IMR-90 (cell line): ENCODE data around the gene C6orf52. TPM values are rescaled to one million over a fixed set of nuclear protein-coding genes. Genes with fewer than 3 reads are reported as not detected.
"Not testable (repeated sequence)": the region's sequence is repeated elsewhere in the genome, so short reads cannot be mapped to it uniquely, and the experiment has no call there.

Experiments used
- ATAC-seq: fragments of 200-7000 bp; cut with Tn5 transposase; 2 replicates; pipeline ENCODE4 v1.9.1; 2020; ENCODE audit warnings: low read depth, mild to moderate bottlenecking, moderate library complexity
- BruUV-seq: library from RNA; stranded (reverse); fragments of 400-500 nt; replicated peaks from 2 replicates; lab custom pipeline; 2021; lab: Mats Ljungman, UMichigan
- CTCF ChIA-PET: fragments of 300-600 bp; formaldehyde crosslinking; extraction: SDS; loops from one replicate; lab custom pipeline; 2021; ENCODE audit warnings: antibody characterized with exemption; lab: Yijun Ruan, JAX
- POLR2A ChIA-PET: fragments of 300-600 bp; sonication (Branson Sonifier 250); formaldehyde crosslinking; loops from one replicate; lab custom pipeline; 2022; ENCODE audit warnings: antibody characterized with exemption; ENCODE audit not compliant: unreplicated experiment; lab: Charles Lee
- DNase-seq: peaks from one replicate; pipeline ENCODE4 v3.0.0; 2013
- H2AFZ ChIP-seq: replicated peaks from 2 replicates; pipeline ENCODE3; 2013; ENCODE audit warnings: low read length, mild to moderate bottlenecking; ENCODE audit not compliant: poor library complexity
- H2AK5ac ChIP-seq: 2 replicates; pipeline ENCODE4 v1.6.1; 2013; ENCODE audit warnings: low read depth, low read length, inconsistent platforms
- H2AK9ac ChIP-seq: replicated peaks from 2 replicates; pipeline ENCODE3; 2013; ENCODE audit warnings: mild to moderate bottlenecking, low read depth, low read length, moderate library complexity; ENCODE audit not compliant: poor library complexity
- H2BK120ac ChIP-seq: 2 replicates; pipeline ENCODE4 v1.6.1; 2013; ENCODE audit warnings: low read depth, low read length, inconsistent platforms
- H2BK15ac ChIP-seq: 3 replicates; pipeline ENCODE4 v1.6.1; 2013; ENCODE audit warnings: low read depth, low read length, inconsistent platforms
- H2BK20ac ChIP-seq: 2 replicates; pipeline ENCODE4 v1.6.1; 2013; ENCODE audit warnings: low read depth, mild to moderate bottlenecking, inconsistent platforms, low read length, moderate library complexity
- H2BK5ac ChIP-seq: 2 replicates; pipeline ENCODE4 v1.6.1; 2013; ENCODE audit warnings: mild to moderate bottlenecking, low read depth, low read length, inconsistent platforms; ENCODE audit not compliant: poor library complexity, severe bottlenecking
- H3K14ac ChIP-seq: replicated peaks from 2 replicates; pipeline ENCODE4 v1.6.1; 2013; ENCODE audit warnings: low read depth, low read length, inconsistent platforms
- H3K18ac ChIP-seq: 2 replicates; pipeline ENCODE4 v1.6.1; 2013; ENCODE audit warnings: low read depth, low read length, control low read depth
- H3K23ac ChIP-seq: 2 replicates; pipeline ENCODE4 v1.6.1; 2013; ENCODE audit warnings: low read depth, low read length, inconsistent platforms
- H3K27ac ChIP-seq: 2 replicates; pipeline ENCODE4 v1.5.1; 2013; ENCODE audit warnings: mild to moderate bottlenecking, control low read depth, low read length; ENCODE audit not compliant: insufficient read depth
- H3K27me3 ChIP-seq: 2 replicates; pipeline ENCODE4 v1.6.1; 2013; ENCODE audit warnings: low read length; ENCODE audit not compliant: control insufficient read depth, insufficient read depth
- H3K36me3 ChIP-seq: 2 replicates; pipeline ENCODE4 v1.6.1; 2013; ENCODE audit warnings: low read length, mixed read lengths; ENCODE audit not compliant: control insufficient read depth, insufficient read depth
- H3K4ac ChIP-seq: 2 replicates; pipeline ENCODE4 v1.6.1; 2013; ENCODE audit warnings: low read depth, low read length, inconsistent platforms
- H3K4me1 ChIP-seq: 2 replicates; pipeline ENCODE4 v1.6.1; 2013; ENCODE audit warnings: low read length, mixed read lengths; ENCODE audit not compliant: control insufficient read depth, insufficient read depth
- H3K4me2 ChIP-seq: 2 replicates; pipeline ENCODE4 v1.6.1; 2013; ENCODE audit warnings: low read depth, mild to moderate bottlenecking, control low read depth, low read length, moderate library complexity
- H3K4me3 ChIP-seq: 2 replicates; pipeline ENCODE4 v1.5.1; 2013; ENCODE audit warnings: low read depth, mild to moderate bottlenecking, control low read depth, low read length, moderate library complexity; ENCODE audit not compliant: insufficient read depth
- H3K56ac ChIP-seq: 2 replicates; pipeline ENCODE4 v1.6.1; 2013; ENCODE audit warnings: low read length, inconsistent platforms; ENCODE audit not compliant: insufficient read depth; ENCODE audit errors: extremely low read depth
- H3K79me1 ChIP-seq, 2 experiments: 2 replicates each; pipeline ENCODE4 v1.6.1; 2013; ENCODE audit warnings: low read length in 2 of 2, inconsistent platforms in 1 of 2, low read depth in 1 of 2
- H3K9ac ChIP-seq: 2 replicates; pipeline ENCODE4 v1.6.1; 2013; ENCODE audit warnings: low read depth, low read length, control low read depth
- H3K9me1 ChIP-seq: 2 replicates; pipeline ENCODE4 v1.6.1; 2013; ENCODE audit warnings: low read length, inconsistent platforms; ENCODE audit not compliant: insufficient read depth
- H3K9me3 ChIP-seq: 2 replicates; pipeline ENCODE4 v1.6.1; 2013; ENCODE audit warnings: low read length; ENCODE audit not compliant: control insufficient read depth, insufficient read depth
- H4K20me1 ChIP-seq: 2 replicates; pipeline ENCODE4 v1.6.1; 2013; ENCODE audit warnings: low read length, inconsistent platforms; ENCODE audit not compliant: insufficient read depth
- H4K5ac ChIP-seq: 2 replicates; pipeline ENCODE4 v1.6.1; 2013; ENCODE audit warnings: mild to moderate bottlenecking, low read depth, low read length, control low read depth
- H4K8ac ChIP-seq, 2 experiments: 2 replicates each; pipeline ENCODE4 v1.6.1; 2013; ENCODE audit warnings: low read depth in 2 of 2, low read length in 2 of 2, control low read depth in 1 of 2, inconsistent platforms in 1 of 2
- H4K91ac ChIP-seq: 2 replicates; pipeline ENCODE4 v1.6.1; 2013; ENCODE audit warnings: low read depth, low read length, inconsistent platforms; ENCODE audit not compliant: insufficient read depth
- CEBPB ChIP-seq: IDR thresholded peaks from 2 replicates; pipeline ENCODE4 v1.6.1; 2012; ENCODE audit warnings: low read depth, low read length, improper control_type of control experiment
- RAD21 ChIP-seq: IDR thresholded peaks from 2 replicates; pipeline ENCODE4 v1.6.1; 2012; ENCODE audit warnings: low read length, improper control_type of control experiment
- WGBS, 2 experiments: methylation state at CpG; one replicate each; pipeline versions ENCODE4 v1.1.5 to v1.1.7; 2013; ENCODE audit warnings: missing lambda C conversion rate in 2 of 2; ENCODE audit not compliant: insufficient read length in 1 of 2; ENCODE audit errors: extremely low coverage in 2 of 2; 5-methylcytosine and 5-hydroxymethylcytosine counted together
- dilution Hi-C: fragments of 300-500 bp; cut with HindIII; formaldehyde crosslinking; loops from one replicate; pipeline ENCODE4 v1.14.3; 2018; ENCODE audit warnings: low sequenced_read_pairs; ENCODE audit not compliant: unreplicated experiment
- in situ Hi-C: fragments of 300-500 bp; cut with MboI; formaldehyde crosslinking; loops from 3 replicates; pipeline ENCODE4 v1.14.3; 2019; ENCODE audit warnings: low sequenced_read_pairs, inconsistent platforms, mixed read lengths
- intact Hi-C: fragments of 100-400 bp; cut with micrococcal nuclease; formaldehyde crosslinking; loops from 2 replicates; pipeline ENCODE4 v1.10.0; 2022
- polyA plus RNA-seq, 3 experiments: library from polyadenylated mRNA; depleted of rRNA; stranded (reverse); fragments of >200 nt; gene quantifications; 2 replicates each; pipeline ENCODE4 v1.2.3, GENCODE V29; 2012; ENCODE audit warnings: low replicate concordance in 1 of 3
- total RNA-seq: library from RNA; depleted of rRNA; stranded (reverse); fragments of >200 nt; gene quantifications from 2 replicates; pipeline ENCODE4 v1.2.3, GENCODE V29; 2012
- TF ChIP-seq, protein P1 (sequence below): fragments of 150-350 bp; IDR thresholded peaks from 2 replicates; pipeline ENCODE4 v1.6.1; 2016; ENCODE audit warnings: low read depth, mild to moderate bottlenecking, low read length, moderate library complexity, borderline replicate concordance

The C6orf52 gene
- total and polyA plus RNA-seq, 2 of the 4 experiments (the other 2 are of a cell fraction), result 0.31 TPM; not detected in 1

DNA sequence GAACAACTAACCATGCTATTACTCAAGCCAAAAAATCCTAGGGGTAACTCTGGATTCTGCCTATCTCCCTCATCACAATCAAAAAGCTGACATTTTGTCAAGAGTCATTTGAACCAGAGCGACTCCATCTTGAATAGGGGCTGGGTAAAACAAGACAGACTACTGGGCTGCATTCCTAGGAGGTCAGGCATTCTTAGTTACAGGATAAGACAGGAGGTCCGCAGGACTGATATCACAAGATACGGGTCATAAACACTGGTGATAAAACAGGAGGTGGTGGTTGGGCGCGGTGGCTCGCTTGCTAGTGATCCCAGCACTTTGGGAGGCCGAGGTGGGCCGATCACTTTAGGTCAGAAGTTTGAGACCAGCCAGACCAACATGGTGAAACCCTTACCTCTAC lies 32.2 kb downstream of the C6orf52 start:
- dilution Hi-C loops, result no loop called here
- ChIA-PET CTCF (no interaction called here), POLR2A (no interaction called here)

GRCh38 chr6:10660431-10661191 lies 33.8 kb downstream of the C6orf52 start:
- BruUV-seq, H3K4ac ChIP-seq, H4K8ac ChIP-seq, H2AK5ac ChIP-seq, H3K79me1 ChIP-seq, H2BK20ac ChIP-seq, H3K27me3 ChIP-seq, H3K27ac ChIP-seq, H3K23ac ChIP-seq, H3K9ac ChIP-seq, CTCF ChIA-PET, H2AK9ac ChIP-seq, H3K4me3 ChIP-seq, POLR2A ChIA-PET, H3K56ac ChIP-seq, H4K91ac ChIP-seq, H3K9me3 ChIP-seq, H4K20me1 ChIP-seq, H3K4me1 ChIP-seq, H3K18ac ChIP-seq, H3K9me1 ChIP-seq, H3K4me2 ChIP-seq, intact Hi-C loops, H4K5ac ChIP-seq, in situ Hi-C loops, DNase-seq, dilution Hi-C loops, H2BK15ac ChIP-seq, H2AFZ ChIP-seq, ATAC-seq, H3K36me3 ChIP-seq, H3K14ac ChIP-seq, H2BK120ac ChIP-seq, H2BK5ac ChIP-seq: not testable (repeated sequence)
- 87% methylated on average over 5 of the region's 11 CpGs; no CpG with 5 or more reads in 1 of the 2 experiments for WGBS, 2 experiments

More for the DNA sequence above, 32.2 kb downstream of the C6orf52 start:
- Histone ChIP-seq H3K4me1 (no peaks in the 10 kb centered on the region), H3K27ac (no peak overlapping the region), H4K20me1 (no peaks in the 10 kb centered on the region), H2AK5ac (no peak overlapping the region), H3K9me3 (no peaks in the 10 kb centered on the region; the same call in 1 of the 2 replicates), H3K14ac (no peak overlapping the region), H2BK20ac (no peak overlapping the region), H4K91ac (no peak overlapping the region), H2AK9ac (no peak overlapping the region), H4K5ac (no peak overlapping the region), H3K4me3 (no peak overlapping the region), H3K36me3 (no peaks in the 10 kb centered on the region), H3K4me2 (no peak overlapping the region), H2BK15ac (no peak overlapping the region), H2BK5ac (no peak overlapping the region), H3K9me1 (no peaks in the 10 kb centered on the region), H2AFZ (no peak overlapping the region), H3K79me1 (no peaks in the 10 kb centered on the region), H2BK120ac (no peak overlapping the region), H3K23ac (no peak overlapping the region), H3K9ac (no peak overlapping the region), H3K27me3 (no peaks in the 10 kb centered on the region), H3K4ac (no peak overlapping the region), H4K8ac (no peak overlapping the region), H3K18ac (no peak overlapping the region), H3K56ac (no peak overlapping the region; the same call in 1 of the 2 replicates)
- no peak for DNase-seq
- WGBS, 2 experiments, result no CpG with 5 or more reads among the region's 8 CpGs
- ATAC-seq, result no peak
- in situ Hi-C loops (no loop called here), intact Hi-C loops (no loop called here)
- no TSS peak for BruUV-seq
- TF ChIP-seq CEBPB (no peak), RAD21 (no peak)
- TF ChIP-seq, protein P1, sequence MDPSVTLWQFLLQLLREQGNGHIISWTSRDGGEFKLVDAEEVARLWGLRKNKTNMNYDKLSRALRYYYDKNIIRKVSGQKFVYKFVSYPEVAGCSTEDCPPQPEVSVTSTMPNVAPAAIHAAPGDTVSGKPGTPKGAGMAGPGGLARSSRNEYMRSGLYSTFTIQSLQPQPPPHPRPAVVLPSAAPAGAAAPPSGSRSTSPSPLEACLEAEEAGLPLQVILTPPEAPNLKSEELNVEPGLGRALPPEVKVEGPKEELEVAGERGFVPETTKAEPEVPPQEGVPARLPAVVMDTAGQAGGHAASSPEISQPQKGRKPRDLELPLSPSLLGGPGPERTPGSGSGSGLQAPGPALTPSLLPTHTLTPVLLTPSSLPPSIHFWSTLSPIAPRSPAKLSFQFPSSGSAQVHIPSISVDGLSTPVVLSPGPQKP, result no peak
